ENCODE results near the gene SMARCE1. TPM values are rescaled to one million over a fixed set of nuclear protein-coding genes. Genes with fewer than 3 reads are reported as not detected.

SMARCE1 gene
- total RNA-seq, 1 donor: 108 TPM

GRCh38 chr17:40632216-40632615, 15.4 kb downstream of the SMARCE1 start:
- H3K4me3 ChIP-seq (ENCODE audit: low read depth, low read length): no peak overlapping the region
- DNase-seq (ENCODE audit: low read depth): no peak
- TF ChIP-seq CTCF (IDR thresholded peaks at IDR 0.05; ENCODE audit: insufficient read depth, low read depth, low read length): no peak

- no peak overlapping the region for H3K4me3 ChIP-seq (ENCODE audit: low read depth, low read length)
- TF ChIP-seq CTCF (IDR thresholded peaks at IDR 0.05; ENCODE audit: insufficient read depth, low read depth, low read length): no peak
- no peak for DNase-seq (ENCODE audit: low read depth)
Measured at GRCh38 chr17:40629842-40630241, 17.8 kb downstream of the SMARCE1 start.

GRCh38 chr17:40625311-40625710, 22.3 kb downstream of the SMARCE1 start:
- no peak overlapping the region for H3K4me3 ChIP-seq (ENCODE audit: low read depth, low read length)
- DNase-seq (ENCODE audit: low read depth): no peak
- no peak for TF ChIP-seq CTCF (IDR thresholded peaks at IDR 0.05; ENCODE audit: insufficient read depth, low read depth, low read length)

GRCh38 chr17:40623419-40624210, 24.0 kb downstream of the SMARCE1 start:
- H3K4me3 ChIP-seq (ENCODE audit: low read depth, low read length): no peak overlapping the region
- TF ChIP-seq CTCF (IDR thresholded peaks at IDR 0.05; ENCODE audit: insufficient read depth, low read depth, low read length): no peak
- DNase-seq (ENCODE audit: low read depth): no peak

- TF ChIP-seq CTCF (IDR thresholded peaks at IDR 0.05; ENCODE audit: insufficient read depth, low read depth, low read length): no peak
- DNase-seq (ENCODE audit: low read depth): no peak
- H3K4me3 ChIP-seq (ENCODE audit: low read depth, low read length): no peak overlapping the region
Measured at GRCh38 chr17:40622509-40622928, 25.1 kb downstream of the SMARCE1 start.

GRCh38 chr17:40621578-40621977, 26.0 kb downstream of the SMARCE1 start:
- no peak for TF ChIP-seq CTCF (IDR thresholded peaks at IDR 0.05; ENCODE audit: insufficient read depth, low read depth, low read length)
- H3K4me3 ChIP-seq (ENCODE audit: low read depth, low read length): no peak overlapping the region
- DNase-seq (ENCODE audit: low read depth): peak; percentile 43

GRCh38 chr17:40621019-40621418, 26.6 kb downstream of the SMARCE1 start:
- TF ChIP-seq CTCF (IDR thresholded peaks at IDR 0.05; ENCODE audit: insufficient read depth, low read depth, low read length): no peak
- no peak for DNase-seq (ENCODE audit: low read depth)

More at GRCh38 chr17:40621019-40621418, 26.6 kb downstream of the SMARCE1 start:
- no peak overlapping the region for H3K4me3 ChIP-seq (ENCODE audit: low read depth, low read length)
